ENCODE data around the gene PXYLP1. TPM values are rescaled to one million over a fixed set of nuclear protein-coding genes. Genes with fewer than 3 reads are reported as not detected.

PXYLP1 gene
- total RNA-seq, 1 donor from 2014 or later, result 11.5 TPM

DNA sequence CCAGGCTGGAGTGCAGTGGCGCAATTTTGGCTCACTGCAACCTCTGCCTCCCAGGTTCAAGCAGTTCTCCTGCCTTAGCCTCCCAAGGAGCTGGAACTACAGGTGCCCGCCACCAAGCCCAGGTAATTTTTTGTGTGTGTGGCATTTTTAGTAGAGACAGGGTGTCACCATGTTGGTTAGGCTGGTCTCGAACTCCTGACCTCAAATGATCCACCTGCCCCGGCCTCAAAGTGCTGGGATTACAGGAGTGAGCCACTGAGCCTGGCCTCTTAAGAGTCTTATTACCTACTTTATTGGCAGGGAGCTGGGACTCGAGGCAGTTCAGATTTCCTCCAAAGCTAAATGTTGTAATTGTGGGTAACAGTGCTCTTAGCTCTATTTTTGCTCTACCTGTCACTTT is 16.4 kb downstream of the PXYLP1 start:
- Histone ChIP-seq H3K27me3 (ENCODE audit: control insufficient read depth, insufficient read depth, low read length) (no peaks in the 10 kb centered on the region), H3K4me3 (ENCODE audit: low read depth, low read length) (no peak overlapping the region), H3K36me3 (ENCODE audit: control insufficient read depth, insufficient read depth, low read length) (no peaks in the 10 kb centered on the region)
- TF ChIP-seq, protein P1, sequence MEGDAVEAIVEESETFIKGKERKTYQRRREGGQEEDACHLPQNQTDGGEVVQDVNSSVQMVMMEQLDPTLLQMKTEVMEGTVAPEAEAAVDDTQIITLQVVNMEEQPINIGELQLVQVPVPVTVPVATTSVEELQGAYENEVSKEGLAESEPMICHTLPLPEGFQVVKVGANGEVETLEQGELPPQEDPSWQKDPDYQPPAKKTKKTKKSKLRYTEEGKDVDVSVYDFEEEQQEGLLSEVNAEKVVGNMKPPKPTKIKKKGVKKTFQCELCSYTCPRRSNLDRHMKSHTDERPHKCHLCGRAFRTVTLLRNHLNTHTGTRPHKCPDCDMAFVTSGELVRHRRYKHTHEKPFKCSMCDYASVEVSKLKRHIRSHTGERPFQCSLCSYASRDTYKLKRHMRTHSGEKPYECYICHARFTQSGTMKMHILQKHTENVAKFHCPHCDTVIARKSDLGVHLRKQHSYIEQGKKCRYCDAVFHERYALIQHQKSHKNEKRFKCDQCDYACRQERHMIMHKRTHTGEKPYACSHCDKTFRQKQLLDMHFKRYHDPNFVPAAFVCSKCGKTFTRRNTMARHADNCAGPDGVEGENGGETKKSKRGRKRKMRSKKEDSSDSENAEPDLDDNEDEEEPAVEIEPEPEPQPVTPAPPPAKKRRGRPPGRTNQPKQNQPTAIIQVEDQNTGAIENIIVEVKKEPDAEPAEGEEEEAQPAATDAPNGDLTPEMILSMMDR (IDR thresholded peaks at IDR 0.05; ENCODE audit: insufficient read depth, low read length, poor library complexity, severe bottlenecking), result no peak
- no peak for DNase-seq (ENCODE audit: low read depth)

DNA sequence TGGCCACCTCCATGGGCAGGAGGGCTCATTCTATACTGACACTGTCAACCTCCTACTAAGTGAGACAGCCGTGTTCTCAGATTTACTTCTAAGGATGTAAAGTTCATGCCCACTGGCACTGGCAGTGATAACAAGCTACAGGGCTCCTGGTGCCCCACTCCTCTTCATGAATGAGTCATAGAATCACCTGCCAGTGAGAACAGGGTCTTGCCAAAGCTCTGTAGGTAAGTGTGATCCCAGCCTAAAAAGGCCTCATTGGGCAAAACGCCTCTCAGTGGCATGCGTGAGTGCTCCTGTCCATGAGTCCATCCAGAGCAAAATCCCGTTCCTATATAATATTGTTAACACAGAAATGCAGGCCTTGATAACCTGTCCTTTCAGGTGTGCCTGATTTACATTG is 17.4 kb downstream of the PXYLP1 start:
- Histone ChIP-seq H3K36me3 (ENCODE audit: control insufficient read depth, insufficient read depth, low read length) (no peaks in the 10 kb centered on the region), H3K4me3 (ENCODE audit: low read depth, low read length) (no peak overlapping the region), H3K27me3 (ENCODE audit: control insufficient read depth, insufficient read depth, low read length) (no peaks in the 10 kb centered on the region)
- DNase-seq (ENCODE audit: low read depth), result no peak
- TF ChIP-seq, protein P1 (IDR thresholded peaks at IDR 0.05; ENCODE audit: insufficient read depth, low read length, poor library complexity, severe bottlenecking), result no peak

DNA sequence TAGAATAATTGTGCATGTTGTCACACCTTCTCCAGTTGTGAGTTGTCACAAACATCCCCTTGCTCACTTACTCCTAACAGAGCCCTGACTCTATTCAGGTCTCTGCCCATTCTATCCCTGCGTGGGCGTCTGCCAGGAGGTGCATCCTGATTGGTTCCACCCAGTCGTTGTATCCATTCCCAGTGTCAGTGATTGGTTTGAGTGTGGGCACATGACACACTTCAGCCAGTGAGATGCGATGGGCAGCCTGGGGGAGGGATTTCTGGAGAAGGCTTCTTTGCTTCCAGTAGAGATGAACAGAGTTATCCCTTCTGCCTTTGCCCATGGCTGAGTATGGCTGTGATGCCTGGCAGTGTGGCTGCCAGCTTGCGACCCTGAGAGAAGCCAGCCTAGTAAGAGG is 18.7 kb downstream of the PXYLP1 start:
- no peaks in the 10 kb centered on the region for H3K36me3 ChIP-seq (ENCODE audit: control insufficient read depth, insufficient read depth, low read length)
- H3K4me3 ChIP-seq (ENCODE audit: low read depth, low read length), result no peak overlapping the region
- TF ChIP-seq, protein P1 (IDR thresholded peaks at IDR 0.05; ENCODE audit: insufficient read depth, low read length, poor library complexity, severe bottlenecking), result no peak
- DNase-seq (ENCODE audit: low read depth), result no peak
- H3K27me3 ChIP-seq (ENCODE audit: control insufficient read depth, insufficient read depth, low read length), result no peaks in the 10 kb centered on the region

DNA sequence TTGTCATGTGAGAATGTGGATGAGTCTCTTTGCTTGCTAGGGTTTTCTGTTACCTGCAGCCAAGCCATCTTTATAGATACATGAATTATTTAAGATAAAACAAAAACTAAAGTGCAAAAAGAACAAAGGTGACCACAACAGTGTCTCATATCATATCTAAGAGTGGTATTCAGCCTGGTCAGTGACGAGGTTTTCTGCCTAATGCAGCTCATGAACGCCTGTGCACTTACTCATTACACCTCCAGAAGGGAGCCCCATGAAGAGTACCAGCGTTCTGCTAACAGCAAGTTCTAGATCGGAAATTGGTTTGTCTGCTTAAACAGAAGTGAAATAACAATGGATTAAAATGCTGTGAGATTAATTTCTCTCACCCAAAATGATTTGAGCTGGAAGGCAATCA is 19.2 kb downstream of the PXYLP1 start:
- H3K36me3 ChIP-seq (ENCODE audit: control insufficient read depth, insufficient read depth, low read length), result no peaks in the 10 kb centered on the region
- TF ChIP-seq, protein P1 (IDR thresholded peaks at IDR 0.05; ENCODE audit: insufficient read depth, low read length, poor library complexity, severe bottlenecking), result no peak
- H3K27me3 ChIP-seq (ENCODE audit: control insufficient read depth, insufficient read depth, low read length), result no peaks in the 10 kb centered on the region
- H3K4me3 ChIP-seq (ENCODE audit: low read depth, low read length), result no peak overlapping the region
- DNase-seq (ENCODE audit: low read depth), result no peak

DNA sequence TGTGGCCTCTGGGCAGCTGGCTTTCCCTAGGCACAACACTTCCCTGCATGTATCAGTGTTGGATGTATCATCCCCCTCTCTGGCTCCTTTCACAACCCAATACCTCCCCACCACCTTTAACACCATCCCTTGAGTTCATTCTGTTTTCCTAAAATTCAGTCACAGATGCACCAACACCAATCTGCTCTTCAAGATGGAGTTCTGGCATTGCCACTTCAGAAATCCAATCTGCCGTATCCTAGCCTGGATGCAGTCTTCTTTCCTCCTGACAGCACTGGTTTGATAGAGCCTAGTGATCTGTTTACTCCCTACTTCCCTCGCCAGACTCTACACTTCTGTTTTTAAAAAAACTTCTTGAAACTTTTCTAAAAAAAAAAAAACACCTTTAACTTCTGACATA is 21.7 kb downstream of the PXYLP1 start:
- Histone ChIP-seq H3K4me3 (ENCODE audit: low read depth, low read length) (no peak overlapping the region), H3K36me3 (ENCODE audit: control insufficient read depth, insufficient read depth, low read length) (no peaks in the 10 kb centered on the region), H3K27me3 (ENCODE audit: control insufficient read depth, insufficient read depth, low read length) (no peaks in the 10 kb centered on the region)
- no peak for DNase-seq (ENCODE audit: low read depth)
- TF ChIP-seq, protein P1 (IDR thresholded peaks at IDR 0.05; ENCODE audit: insufficient read depth, low read length, poor library complexity, severe bottlenecking), result no peak

DNA sequence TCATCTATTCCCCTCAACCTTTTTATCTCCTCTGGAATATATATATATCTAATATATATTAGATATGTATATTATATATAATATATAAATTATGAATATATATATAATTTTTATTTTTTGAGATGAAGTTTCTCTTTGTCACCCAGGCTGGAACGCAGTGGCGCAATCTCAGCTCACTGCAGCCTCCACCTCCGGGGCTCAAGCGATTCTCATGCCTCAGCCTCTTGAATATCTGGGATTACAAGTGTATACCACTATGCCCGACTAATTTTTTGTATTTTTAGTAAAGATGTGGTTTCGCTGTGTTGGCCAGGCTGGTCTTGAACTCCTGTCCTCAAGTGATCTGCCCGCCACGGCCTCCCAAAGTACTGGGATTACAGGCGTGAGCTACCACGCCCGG is 22.2 kb downstream of the PXYLP1 start:
- TF ChIP-seq, protein P1 (IDR thresholded peaks at IDR 0.05; ENCODE audit: insufficient read depth, low read length, poor library complexity, severe bottlenecking), result no peak
- DNase-seq (ENCODE audit: low read depth), result no peak
- H3K36me3 ChIP-seq (ENCODE audit: control insufficient read depth, insufficient read depth, low read length), result no peaks in the 10 kb centered on the region
- H3K27me3 ChIP-seq (ENCODE audit: control insufficient read depth, insufficient read depth, low read length), result no peaks in the 10 kb centered on the region
- no peak overlapping the region for H3K4me3 ChIP-seq (ENCODE audit: low read depth, low read length)
